Measurements from ENCODE around the gene MAP2K7.

Gene MAP2K7

DNA sequence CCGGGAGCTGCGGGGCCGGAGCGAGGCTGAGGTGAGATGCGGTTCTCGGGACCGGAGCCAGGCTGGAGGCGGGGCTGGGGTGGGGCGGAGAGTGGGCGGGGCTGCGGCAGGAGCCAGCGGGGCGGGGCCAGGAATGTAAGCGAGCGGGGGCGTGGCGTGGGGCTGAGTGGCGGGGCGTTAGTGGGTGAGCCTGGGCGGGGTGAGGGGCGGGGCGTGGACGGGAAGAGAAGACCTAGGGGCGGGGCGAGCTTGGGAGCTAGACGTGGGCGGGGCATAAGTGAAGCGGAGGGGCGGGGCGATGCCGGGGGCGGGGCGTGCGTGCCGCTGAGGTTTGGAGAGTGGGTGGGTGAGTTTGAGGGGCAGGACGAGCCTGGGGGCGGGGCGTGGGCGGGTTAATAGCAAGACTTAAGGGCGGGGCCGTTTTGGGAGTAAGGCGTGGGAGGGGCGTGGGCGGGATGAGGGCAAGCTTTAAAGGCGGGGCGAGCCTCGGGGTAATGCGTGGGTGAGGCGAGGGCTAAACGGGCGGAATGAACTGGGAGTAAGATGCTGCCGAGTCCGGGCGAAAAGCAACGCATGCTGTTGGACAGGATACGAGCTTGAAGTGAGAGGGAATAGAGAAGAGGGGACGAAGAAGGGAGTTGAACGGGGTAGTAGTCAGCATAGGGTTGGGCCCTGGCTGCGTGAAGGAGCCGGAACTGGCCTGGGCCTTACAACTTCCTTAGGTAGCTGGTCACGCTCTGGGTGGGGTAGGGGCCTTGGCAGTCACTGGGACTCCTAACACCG lies 17.0 kb downstream of the MAP2K7 start (continued):
- TF ChIP-seq REPIN1 (tag by site-specific recombination; IDR thresholded peaks at IDR 0.05; ENCODE audit: low read depth) (no peak), ZNF366 (tag by site-specific recombination; conservative IDR thresholded peaks at IDR 0.05) (peak; percentile 56), ZNF558 (tag by site-specific recombination; IDR thresholded peaks at IDR 0.05) (no peak), ZBTB26 (tag by site-specific recombination; optimal IDR thresholded peaks at IDR 0.05) (no peak), KLF16 (tag by site-specific recombination; IDR thresholded peaks at IDR 0.05) (peak; percentile 53; the same call in 1 of the 2 replicates), ZNF777 (tag by site-specific recombination; IDR thresholded peaks at IDR 0.05; ENCODE audit: borderline replicate concordance) (no peak), SCRT2 (tag by site-specific recombination; IDR thresholded peaks at IDR 0.05) (no peak), ZNF266 (tag by site-specific recombination; IDR thresholded peaks at IDR 0.05; ENCODE audit: low read depth) (no peak), ZNF223 (tag by site-specific recombination; IDR thresholded peaks at IDR 0.05) (no peak), ZNF76 (tag by site-specific recombination; IDR thresholded peaks at IDR 0.05; ENCODE audit: borderline replicate concordance, low read depth) (peak; percentile 12; the same call in 1 of the 2 replicates), ZNF426 (tag by site-specific recombination; IDR thresholded peaks at IDR 0.05) (no peak), ZXDB (tag by site-specific recombination; IDR thresholded peaks at IDR 0.05) (peak; percentile 43; the same call in 1 of the 2 replicates), TRIM28 (IDR thresholded peaks at IDR 0.05; ENCODE audit: borderline replicate concordance, low read length) (no peak), ZNF133 (tag by site-specific recombination; IDR thresholded peaks at IDR 0.05) (no peak), SP7 (tag by site-specific recombination; IDR thresholded peaks at IDR 0.05) (peak; percentile 77), ZSCAN16 (tag by site-specific recombination; IDR thresholded peaks at IDR 0.05) (no peak), ZNF132 (tag by site-specific recombination; IDR thresholded peaks at IDR 0.05; ENCODE audit: borderline replicate concordance) (no peak), ZNF629 (tag by site-specific recombination; IDR thresholded peaks at IDR 0.05) (peak; percentile 52), ZNF404 (tag by site-specific recombination; IDR thresholded peaks at IDR 0.05) (no peak), ZNF561 (tag by site-specific recombination; IDR thresholded peaks at IDR 0.05; ENCODE audit: borderline replicate concordance) (0 out of 2 replicates have a peak, but pooled peaks have one; percentile 9), ZNF416 (tag by site-specific recombination; IDR thresholded peaks at IDR 0.05) (no peak), SALL2 (tag by site-specific recombination; IDR thresholded peaks at IDR 0.05; ENCODE audit: borderline replicate concordance) (no peak), ZNF391 (tag by site-specific recombination; IDR thresholded peaks at IDR 0.05; ENCODE audit: borderline replicate concordance, low read depth) (no peak), ZNF768 (tag by site-specific recombination; IDR thresholded peaks at IDR 0.05) (no peak), ZNF423 (tag by site-specific recombination; IDR thresholded peaks at IDR 0.05) (no peak), GLI2 (tag by site-specific recombination; IDR thresholded peaks at IDR 0.05; ENCODE audit: borderline replicate concordance, low read depth) (no peak), KLF10 (tag by site-specific recombination; IDR thresholded peaks at IDR 0.05) (peak; percentile 88), ZBTB44 (tag by site-specific recombination; IDR thresholded peaks at IDR 0.05) (no peak), ZNF549 (tag by site-specific recombination; IDR thresholded peaks at IDR 0.05) (no peak), KLF9 (tag by site-specific recombination; IDR thresholded peaks at IDR 0.05; ENCODE audit: low read depth) (peak; percentile 92), WT1 (tag by site-specific recombination; IDR thresholded peaks at IDR 0.05) (peak; percentile 53; the same call in 1 of the 2 replicates), PRDM6 (tag by site-specific recombination; IDR thresholded peaks at IDR 0.05) (no peak), EGR2 (tag by site-specific recombination; IDR thresholded peaks at IDR 0.05; ENCODE audit: low read depth) (peak; percentile 99)
- TF ChIP-seq, protein P1, sequence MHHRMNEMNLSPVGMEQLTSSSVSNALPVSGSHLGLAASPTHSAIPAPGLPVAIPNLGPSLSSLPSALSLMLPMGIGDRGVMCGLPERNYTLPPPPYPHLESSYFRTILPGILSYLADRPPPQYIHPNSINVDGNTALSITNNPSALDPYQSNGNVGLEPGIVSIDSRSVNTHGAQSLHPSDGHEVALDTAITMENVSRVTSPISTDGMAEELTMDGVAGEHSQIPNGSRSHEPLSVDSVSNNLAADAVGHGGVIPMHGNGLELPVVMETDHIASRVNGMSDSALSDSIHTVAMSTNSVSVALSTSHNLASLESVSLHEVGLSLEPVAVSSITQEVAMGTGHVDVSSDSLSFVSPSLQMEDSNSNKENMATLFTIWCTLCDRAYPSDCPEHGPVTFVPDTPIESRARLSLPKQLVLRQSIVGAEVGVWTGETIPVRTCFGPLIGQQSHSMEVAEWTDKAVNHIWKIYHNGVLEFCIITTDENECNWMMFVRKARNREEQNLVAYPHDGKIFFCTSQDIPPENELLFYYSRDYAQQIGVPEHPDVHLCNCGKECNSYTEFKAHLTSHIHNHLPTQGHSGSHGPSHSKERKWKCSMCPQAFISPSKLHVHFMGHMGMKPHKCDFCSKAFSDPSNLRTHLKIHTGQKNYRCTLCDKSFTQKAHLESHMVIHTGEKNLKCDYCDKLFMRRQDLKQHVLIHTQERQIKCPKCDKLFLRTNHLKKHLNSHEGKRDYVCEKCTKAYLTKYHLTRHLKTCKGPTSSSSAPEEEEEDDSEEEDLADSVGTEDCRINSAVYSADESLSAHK (tag by site-specific recombination; IDR thresholded peaks at IDR 0.05), result no peak

Data from HEK293 (cell line).